ENCODE measurements around the gene CXCL5. TPM values are rescaled to one million over a fixed set of nuclear protein-coding genes. Genes with fewer than 3 reads are reported as not detected.
A peak's percentile ranks its signal among the peaks of the same experiment; 100 is the strongest.

Gene CXCL5
- total RNA-seq, 1 donor from 2014 or later, result 0.61 TPM

GRCh38 chr4:74037076-74037955 lies 38.8 kb upstream of the CXCL5 start:
- no peaks in the 10 kb centered on the region for H3K9me3 Mint-ChIP-seq (ENCODE audit: unreplicated experiment)
- DNase-seq (ENCODE audit: low read depth) (no peak), FAIRE-seq (no peak)
- H3K9me3 ChIP-seq (ENCODE audit: insufficient read depth, low read depth, low read length), result no peaks in the 10 kb centered on the region
- H2AFZ ChIP-seq (ENCODE audit: low read depth, low read length), result no peak overlapping the region
- peak overlapping the region; percentile 88 for H3K9ac ChIP-seq (ENCODE audit: low read length)
- peaks cover 4% of the 10 kb centered on the region for H3K4me1 ChIP-seq (ENCODE audit: insufficient read depth, low read length)
- peaks cover 3% of the 10 kb centered on the region for H3K27me3 ChIP-seq (ENCODE audit: insufficient read depth, low read length)
- no peaks in the 10 kb centered on the region for H3K36me3 Mint-ChIP-seq (ENCODE audit: low read depth, unreplicated experiment)
- no peaks in the 10 kb centered on the region for H3K36me3 ChIP-seq (ENCODE audit: insufficient read depth, low read length)
- no peak overlapping the region for H3K27ac Mint-ChIP-seq (ENCODE audit: unreplicated experiment)
- no peaks in the 10 kb centered on the region for H3K27me3 Mint-ChIP-seq (ENCODE audit: low read depth, unreplicated experiment)
- no peaks in the 10 kb centered on the region for H3K4me1 Mint-ChIP-seq (ENCODE audit: low read depth, unreplicated experiment)
- peak overlapping the region; percentile 90 for H3K4me3 Mint-ChIP-seq (ENCODE audit: unreplicated experiment)
- peak overlapping the region; percentile 78 for H3K4me3 ChIP-seq (ENCODE audit: insufficient read depth, low read depth, low read length)
- no peak overlapping the region for H3K27ac ChIP-seq (ENCODE audit: low read depth, low read length)
- peak overlapping the region; percentile 96 for H3K4me2 ChIP-seq (ENCODE audit: low read length)
- no peaks in the 10 kb centered on the region for H3K79me2 ChIP-seq (ENCODE audit: insufficient read depth, low read length)
- no peak for TF ChIP-seq EZH2 (IDR thresholded peaks at IDR 0.05; ENCODE audit: insufficient read depth, low read length)
- no peak for TF ChIP-seq CTCF (IDR thresholded peaks at IDR 0.05; ENCODE audit: insufficient read depth, low read depth, low read length)
- H4K20me1 ChIP-seq (ENCODE audit: insufficient read depth, low read length), result no peaks in the 10 kb centered on the region

GRCh38 chr4:74033739-74034138 lies 35.3 kb upstream of the CXCL5 start:
- Histone ChIP-seq H3K9me3 (ENCODE audit: insufficient read depth, low read depth, low read length) (no peaks in the 10 kb centered on the region), H3K36me3 (ENCODE audit: insufficient read depth, low read length) (no peaks in the 10 kb centered on the region), H2AFZ (ENCODE audit: low read depth, low read length) (no peak overlapping the region), H4K20me1 (ENCODE audit: insufficient read depth, low read length) (no peaks in the 10 kb centered on the region), H3K79me2 (ENCODE audit: insufficient read depth, low read length) (no peaks in the 10 kb centered on the region), H3K4me1 (ENCODE audit: insufficient read depth, low read length) (peaks cover 4% of the 10 kb centered on the region), H3K27ac (ENCODE audit: low read depth, low read length) (no peak overlapping the region), H3K4me2 (ENCODE audit: low read length) (no peak overlapping the region), H3K4me3 (ENCODE audit: insufficient read depth, low read depth, low read length) (no peak overlapping the region), H3K27me3 (ENCODE audit: insufficient read depth, low read length) (no peaks in the 10 kb centered on the region), H3K9ac (ENCODE audit: low read length) (no peak overlapping the region)
- no peak overlapping the region for H3K27ac Mint-ChIP-seq (ENCODE audit: unreplicated experiment)
- H3K4me1 Mint-ChIP-seq (ENCODE audit: low read depth, unreplicated experiment), result no peaks in the 10 kb centered on the region
- H3K9me3 Mint-ChIP-seq (ENCODE audit: unreplicated experiment), result no peaks in the 10 kb centered on the region
- H3K4me3 Mint-ChIP-seq (ENCODE audit: unreplicated experiment), result no peak overlapping the region
- H3K36me3 Mint-ChIP-seq (ENCODE audit: low read depth, unreplicated experiment), result no peaks in the 10 kb centered on the region
- H3K27me3 Mint-ChIP-seq (ENCODE audit: low read depth, unreplicated experiment), result no peaks in the 10 kb centered on the region
- DNase-seq (ENCODE audit: low read depth), result no peak
- no peak for FAIRE-seq
- no peak for TF ChIP-seq CTCF (IDR thresholded peaks at IDR 0.05; ENCODE audit: insufficient read depth, low read depth, low read length)
- TF ChIP-seq EZH2 (IDR thresholded peaks at IDR 0.05; ENCODE audit: insufficient read depth, low read length), result no peak

- no peaks in the 10 kb centered on the region for H3K4me1 ChIP-seq (ENCODE audit: insufficient read depth, low read length)
- H3K4me3 ChIP-seq (ENCODE audit: insufficient read depth, low read depth, low read length), result no peak overlapping the region
- Mint-ChIP-seq H3K9me3 (ENCODE audit: unreplicated experiment) (no peaks in the 10 kb centered on the region), H3K4me1 (ENCODE audit: low read depth, unreplicated experiment) (no peaks in the 10 kb centered on the region), H3K36me3 (ENCODE audit: low read depth, unreplicated experiment) (no peaks in the 10 kb centered on the region), H3K27me3 (ENCODE audit: low read depth, unreplicated experiment) (no peaks in the 10 kb centered on the region), H3K4me3 (ENCODE audit: unreplicated experiment) (no peak overlapping the region), H3K27ac (ENCODE audit: unreplicated experiment) (no peak overlapping the region)
- TF ChIP-seq CTCF (IDR thresholded peaks at IDR 0.05; ENCODE audit: insufficient read depth, low read depth, low read length) (no peak), EZH2 (IDR thresholded peaks at IDR 0.05; ENCODE audit: insufficient read depth, low read length) (no peak)
- FAIRE-seq (no peak), DNase-seq (ENCODE audit: low read depth) (no peak)
- no peaks in the 10 kb centered on the region for H3K27me3 ChIP-seq (ENCODE audit: insufficient read depth, low read length)
- no peaks in the 10 kb centered on the region for H3K9me3 ChIP-seq (ENCODE audit: insufficient read depth, low read depth, low read length)
- H3K79me2 ChIP-seq (ENCODE audit: insufficient read depth, low read length), result no peaks in the 10 kb centered on the region
- H3K36me3 ChIP-seq (ENCODE audit: insufficient read depth, low read length), result no peaks in the 10 kb centered on the region
- H2AFZ ChIP-seq (ENCODE audit: low read depth, low read length), result no peak overlapping the region
- no peak overlapping the region for H3K27ac ChIP-seq (ENCODE audit: low read depth, low read length)
- H4K20me1 ChIP-seq (ENCODE audit: insufficient read depth, low read length), result no peaks in the 10 kb centered on the region
- H3K4me2 ChIP-seq (ENCODE audit: low read length), result no peak overlapping the region
- no peak overlapping the region for H3K9ac ChIP-seq (ENCODE audit: low read length)
Measured at GRCh38 chr4:74032064-74032463, 33.6 kb upstream of the CXCL5 start.
